Measurements from ENCODE around the gene TFE3. TPM values are rescaled to one million over a fixed set of nuclear protein-coding genes. Genes with fewer than 3 reads are reported as not detected.

TFE3 gene
- total RNA-seq, 1 experiment from 2014 or later = 59.8 TPM

GRCh38 chrX:49053223-49054072, 10.3 kb upstream of the TFE3 start:
- 0 out of 2 replicates have a peak overlapping the region, but pooled peaks have one; percentile 17 for H3K14ac ChIP-seq (ENCODE audit: insufficient read depth, low read length)
- H4K8ac ChIP-seq (replicated peaks; ENCODE audit: insufficient read length, low read depth, low read length) = no peak overlapping the region
- H3K23ac ChIP-seq (ENCODE audit: insufficient read length, low read depth, low read length) = no peak overlapping the region
- H3T11ph ChIP-seq (ENCODE audit: low read length) = no peak overlapping the region
- peaks cover 18% of the 10 kb centered on the region in 2 experiments for H3K4me1 Mint-ChIP-seq
- H3K4me2 ChIP-seq (ENCODE audit: insufficient read depth, insufficient read length, low read length) = peak overlapping the region; percentile 73
- H3K27ac Mint-ChIP-seq = peak overlapping the region; percentile 9 to 62 (median 49); a peak in 4 of 7 replicates
- H3K27me3 ChIP-seq (ENCODE audit: insufficient read depth, low read length) = no peaks in the 10 kb centered on the region
- H2BK5ac ChIP-seq (ENCODE audit: insufficient read length, low read length) = no peak overlapping the region
- TF ChIP-seq CTCF (conservative IDR thresholded peaks at IDR 0.05) = no peak
- H2BK120ac ChIP-seq (ENCODE audit: low read depth, low read length, poor library complexity, severe bottlenecking) = no peak overlapping the region
- no peak overlapping the region for H3K4ac ChIP-seq (ENCODE audit: low read depth, low read length)
- H2BK15ac ChIP-seq (ENCODE audit: low read depth, low read length) = no peak overlapping the region
- H4K5ac ChIP-seq (ENCODE audit: insufficient read length, low read depth, low read length) = no peak overlapping the region
- peaks cover 3 to 28% (median 18%) of the 10 kb centered on the region in 3 experiments; a peak in 6 of 7 replicates for H3K36me3 Mint-ChIP-seq (ENCODE audit: insufficient read depth in 1 of 3, low read depth in 3 of 3)
- peaks cover 2% of the 10 kb centered on the region; the same call in 1 of the 2 replicates for H3K4me1 ChIP-seq (ENCODE audit: insufficient read depth, low read length)
- H3K79me2 ChIP-seq (ENCODE audit: insufficient read depth, low read length) = peaks cover 6% of the 10 kb centered on the region; the same call in 1 of the 2 replicates
- H3K79me1 ChIP-seq (ENCODE audit: insufficient read depth, low read depth, low read length, poor library complexity, severe bottlenecking) = no peaks in the 10 kb centered on the region
- no peak overlapping the region for H2AK5ac ChIP-seq (ENCODE audit: insufficient read length, low read length)
- H4K91ac ChIP-seq (ENCODE audit: insufficient read length, low read depth, low read length) = no peak overlapping the region
- DNase-seq = peak; percentile 79
- peak overlapping the region; percentile 73 to 81 for H3K4me3 Mint-ChIP-seq
- H2AFZ ChIP-seq (ENCODE audit: low read length) = no peak overlapping the region
- H3K18ac ChIP-seq (ENCODE audit: insufficient read length, low read depth, low read length) = no peak overlapping the region
- H3K27me3 Mint-ChIP-seq (ENCODE audit: low read depth) = peaks cover 10% of the 10 kb centered on the region
- H2BK12ac ChIP-seq (ENCODE audit: insufficient read length, low read depth, low read length) = no peak overlapping the region
- peak overlapping the region; percentile 31 for H3K9ac ChIP-seq (ENCODE audit: extremely low read depth, insufficient read length, low read length)
- no peak overlapping the region for H2BK20ac ChIP-seq (ENCODE audit: low read depth, low read length, poor library complexity, severe bottlenecking)
- no peak overlapping the region for H3K56ac ChIP-seq (ENCODE audit: insufficient read length, low read depth, low read length)
- peaks cover 76 to 86% of the 10 kb centered on the region in 2 experiments for H3K9me3 Mint-ChIP-seq
- H4K20me1 ChIP-seq (ENCODE audit: control insufficient read depth, insufficient read depth, insufficient read length) = no peaks in the 10 kb centered on the region
- H3K9me3 ChIP-seq (ENCODE audit: control insufficient read depth, low read depth, low read length) = no peaks in the 10 kb centered on the region
- no peak overlapping the region for H3K27ac ChIP-seq (ENCODE audit: insufficient read length, low read depth, low read length)
- no peaks in the 10 kb centered on the region for H3K23me2 ChIP-seq (ENCODE audit: insufficient read length, low read depth, low read length, poor library complexity, severe bottlenecking)
- no CpG with 5 or more reads among the region's 79 CpGs for WGBS (ENCODE audit: extremely low coverage, insufficient read length, low lambda C conversion rate)

Data from H9 (cell line).